ENCODE data around the gene CCDC33. TPM values are rescaled to one million over a fixed set of nuclear protein-coding genes. Genes with fewer than 3 reads are reported as not detected.

The CCDC33 gene
- total RNA-seq = 1.6 TPM

GRCh38 chr15:74235962-74236361 is at the start of gene CCDC33:
TSS of gene CCDC33 (plus strand) at chr15:74236326. CDS start at chr15:74236720, 394 bp downstream.

GRCh38 chr15:74202452-74203401 is 33.4 kb upstream of the CCDC33 start, which contains the start of gene STRA6:
TSS of gene STRA6 (minus strand) at chr15:74202787. CDS start at chr15:74202267, 520 bp downstream.

GRCh38 chr15:74367296-74367854 is 131.2 kb downstream of the CCDC33 start, which contains the start of gene CYP11A1:
TSS of gene CYP11A1 (minus strand) at chr15:74367646. CDS start at chr15:74367585, 61 bp downstream.

Other genes with a start within 250 kb of the CCDC33 start
- 42.7 TPM for gene STOML1, start 244.0 kb upstream of the CCDC33 start, total RNA-seq
- 9.0 TPM for gene PML, start 241.6 kb upstream of the CCDC33 start, total RNA-seq
- gene GOLGA6A, start 153.8 kb upstream of the CCDC33 start, total RNA-seq = 0.23 TPM
- 60.2 TPM for gene ISLR2, start 105.7 kb upstream of the CCDC33 start, total RNA-seq
- 14.5 TPM for gene ISLR, start 62.6 kb upstream of the CCDC33 start, total RNA-seq
- gene STRA6, start 33.5 kb upstream of the CCDC33 start, total RNA-seq = 6.7 TPM
- 0.23 TPM for gene CYP11A1, start 131.3 kb downstream of the CCDC33 start, total RNA-seq
- 22.6 TPM for gene SEMA7A, start 197.6 kb downstream of the CCDC33 start, total RNA-seq
- 34.6 TPM for gene UBL7, start 224.8 kb downstream of the CCDC33 start, total RNA-seq

All from diencephalon (tissue), 1 donor.